NCI-H187 treated with DMSO at 0.1 percent for 48 hours (cell line): Measurements from ENCODE around the gene PDGFRA.
"Not testable (repeated sequence)": the region's sequence is repeated elsewhere in the genome, so short reads cannot be mapped to it uniquely, and the experiment has no call there.

Experiments used
- DNase-seq: peaks from one replicate; lab custom pipeline; 2025; lab: John Stamatoyannopoulos, UW

The PDGFRA gene

DNA sequence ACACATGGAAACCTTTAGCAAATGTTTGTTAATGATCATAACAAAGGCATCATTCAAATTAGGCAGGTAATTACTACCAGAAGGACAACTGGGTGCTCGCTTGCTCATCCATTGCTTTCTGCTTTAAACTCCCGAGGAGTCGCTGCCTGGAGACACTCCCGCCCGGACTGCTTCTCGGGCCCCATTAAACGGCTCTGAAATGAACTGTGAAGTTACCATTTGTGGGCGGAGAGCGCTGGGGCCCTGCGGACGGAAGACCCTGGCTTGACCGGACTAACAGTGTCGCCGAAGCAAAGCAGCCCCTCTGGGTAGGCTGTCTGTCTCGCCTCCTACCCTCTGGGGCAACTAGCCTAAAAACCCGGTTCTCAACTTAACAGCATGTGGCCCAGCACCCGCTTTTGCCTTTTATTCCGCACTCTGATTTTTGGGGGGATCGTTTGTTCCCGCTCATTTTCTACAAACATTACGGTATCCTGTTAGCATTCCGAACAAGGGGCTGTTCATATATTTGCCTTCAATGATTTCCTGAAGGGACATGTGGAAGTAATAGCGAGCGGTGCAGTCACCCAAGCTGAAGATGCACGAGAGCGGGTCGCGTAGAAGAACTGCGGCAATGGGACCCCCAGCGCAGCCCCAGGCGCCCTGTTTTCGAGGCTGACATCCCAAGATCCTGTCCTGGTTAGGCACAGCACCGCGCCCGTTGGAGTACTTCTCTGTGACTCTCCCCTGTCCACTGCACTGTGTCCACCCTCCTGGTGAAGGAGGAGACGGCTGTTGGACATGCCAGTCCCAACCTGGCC lies 1.6 kb upstream of the PDGFRA start:
- DNase-seq = no peak

DNA sequence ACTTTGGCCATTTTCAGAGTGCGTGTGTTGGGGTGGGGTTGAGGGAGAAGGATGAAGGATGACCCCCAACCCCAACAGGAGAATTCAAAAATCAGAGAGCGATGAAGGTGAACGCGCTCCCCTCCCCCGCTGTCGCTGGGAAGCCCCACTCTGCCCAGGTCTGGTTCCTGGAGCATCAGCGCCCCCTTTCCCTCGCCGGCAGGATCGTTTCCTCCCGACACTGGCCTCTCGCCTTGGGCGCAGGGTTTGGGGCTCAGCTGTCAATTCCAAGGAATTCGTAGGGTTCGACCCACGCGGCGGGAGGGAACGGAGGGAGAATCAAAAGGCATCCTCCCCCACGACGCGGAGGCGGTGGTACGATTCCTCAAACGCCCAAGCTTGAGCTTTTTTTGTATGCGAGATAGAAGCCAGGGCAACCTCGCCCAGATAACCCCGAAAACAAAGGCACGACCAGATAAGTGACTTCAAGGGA lies 1.0 kb upstream of the PDGFRA start:
- DNase-seq = no peak

DNA sequence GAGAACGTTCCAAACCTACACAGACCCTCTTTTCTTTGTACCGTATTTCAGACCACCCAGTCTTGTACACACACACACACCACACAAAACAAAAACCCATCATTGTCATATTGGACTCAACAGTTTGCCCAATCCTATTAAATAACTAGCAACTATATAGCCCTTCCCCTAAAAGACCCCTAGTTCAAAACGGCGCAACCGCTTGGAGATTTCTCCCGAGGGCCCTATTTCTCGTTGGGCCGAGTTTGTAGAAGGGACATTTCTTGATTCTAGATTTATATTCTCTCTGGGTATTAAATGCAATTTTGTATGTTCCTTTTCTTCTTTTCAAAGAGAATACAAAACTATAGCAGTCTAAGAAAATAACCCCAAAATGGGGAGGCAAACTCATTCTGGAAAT lies 547 bp upstream of the PDGFRA start:
- no peak for DNase-seq

DNA sequence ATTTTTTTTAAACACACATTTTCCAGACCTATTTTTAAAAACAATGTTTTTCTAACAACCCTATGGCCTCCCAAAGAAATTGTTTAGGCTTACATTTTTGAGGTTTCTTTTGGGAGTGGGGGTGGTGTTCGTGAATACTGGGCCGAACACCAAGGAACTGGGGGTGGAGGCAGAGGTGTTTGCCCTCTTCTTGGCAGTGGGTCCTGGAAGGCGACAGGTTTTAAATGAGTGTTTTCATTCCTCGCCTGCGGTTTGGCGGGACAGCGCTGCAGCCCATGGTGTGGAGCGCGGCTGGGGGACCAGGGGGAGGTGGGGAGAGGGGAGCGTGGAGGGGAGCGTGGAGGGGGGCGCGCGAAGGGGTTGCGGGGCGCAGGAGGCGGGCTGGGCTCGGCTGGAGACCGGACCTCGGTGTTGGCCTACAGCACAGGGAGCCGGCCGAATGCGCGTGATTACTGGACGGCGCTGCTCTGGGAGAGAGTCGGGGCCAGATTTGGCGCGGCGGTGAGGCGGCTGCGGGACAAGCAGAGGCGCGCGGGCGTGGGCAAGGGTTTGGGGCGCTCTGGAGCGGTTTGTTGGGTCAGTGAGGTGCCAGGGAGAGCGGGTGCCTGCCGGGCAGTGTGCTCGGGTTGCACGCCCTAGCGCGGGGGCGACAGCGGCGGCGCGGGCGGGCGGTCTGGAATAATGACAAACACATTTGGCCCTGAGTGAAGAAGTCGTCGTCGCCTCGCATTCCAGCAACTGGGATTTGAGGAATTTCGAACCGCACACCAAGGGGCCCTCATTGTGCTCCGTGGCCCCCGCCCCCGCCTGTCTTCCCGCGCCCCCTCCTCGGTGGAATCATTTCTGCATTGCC lies 764 bp downstream of the PDGFRA start:
- no peak for DNase-seq

DNA sequence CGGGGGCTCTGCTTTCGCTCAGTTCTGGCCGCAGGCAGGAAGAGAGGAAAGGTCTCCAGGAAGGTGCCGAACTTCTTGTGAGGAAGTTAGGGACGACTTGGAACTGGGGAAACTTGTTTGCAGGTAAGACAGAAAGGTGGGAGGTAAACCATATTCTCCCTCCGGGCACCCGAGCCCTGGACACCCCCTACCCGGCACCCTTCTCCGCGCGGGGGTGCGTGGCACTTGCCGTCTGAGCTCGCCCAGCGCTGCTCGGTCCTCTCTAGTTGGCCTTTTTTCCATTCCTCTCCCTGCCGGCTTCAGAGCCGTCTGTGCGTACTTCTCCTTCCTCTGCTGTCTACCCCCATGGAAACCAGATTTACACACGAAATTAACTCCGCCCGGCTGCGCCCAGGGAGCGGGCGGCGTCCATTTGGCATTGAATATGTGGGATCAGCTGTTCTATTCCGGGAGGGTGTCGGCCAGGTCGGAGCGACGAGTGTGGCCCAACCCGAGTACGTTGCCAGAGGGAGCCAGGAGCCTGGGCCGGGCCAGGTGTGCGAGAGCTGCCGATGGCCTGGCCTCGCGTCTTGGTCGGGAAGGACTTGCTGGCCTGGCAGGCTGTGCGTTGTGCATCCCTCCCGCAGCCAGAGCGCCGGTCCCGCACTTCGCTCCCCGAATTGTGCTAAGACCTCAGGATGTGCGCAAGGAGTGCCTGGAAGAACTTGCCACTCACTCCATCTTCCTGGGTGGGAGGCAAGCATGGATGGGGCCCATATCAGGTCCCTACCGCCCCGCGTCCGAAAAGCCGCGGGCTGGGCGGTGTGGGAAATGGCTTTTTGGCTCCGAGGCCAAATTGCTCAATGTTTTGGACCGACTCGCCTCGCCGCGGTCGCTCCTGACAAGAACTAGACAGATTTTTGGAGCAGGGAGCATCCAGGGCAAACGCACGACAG lies 1.7 kb downstream of the PDGFRA start:
- DNase-seq = no peak

DNA sequence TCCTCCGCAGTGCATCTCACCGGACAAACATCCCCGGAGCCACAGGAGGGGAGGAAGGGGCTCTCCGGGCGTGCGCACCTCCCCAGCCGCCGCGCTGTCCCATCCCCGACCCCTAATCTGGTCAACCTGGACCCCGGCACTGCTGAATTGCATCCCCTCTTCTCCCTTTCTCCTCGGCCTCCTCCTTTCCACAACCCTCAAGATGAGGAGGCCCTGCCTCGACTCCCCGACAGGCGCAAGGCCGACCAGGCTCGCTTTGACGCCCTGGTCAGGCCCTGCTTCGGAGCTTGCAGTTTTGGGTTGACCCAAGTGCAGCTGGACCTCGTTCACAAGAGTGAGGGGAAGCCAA lies 2.3 kb downstream of the PDGFRA start:
- DNase-seq = no peak

DNA sequence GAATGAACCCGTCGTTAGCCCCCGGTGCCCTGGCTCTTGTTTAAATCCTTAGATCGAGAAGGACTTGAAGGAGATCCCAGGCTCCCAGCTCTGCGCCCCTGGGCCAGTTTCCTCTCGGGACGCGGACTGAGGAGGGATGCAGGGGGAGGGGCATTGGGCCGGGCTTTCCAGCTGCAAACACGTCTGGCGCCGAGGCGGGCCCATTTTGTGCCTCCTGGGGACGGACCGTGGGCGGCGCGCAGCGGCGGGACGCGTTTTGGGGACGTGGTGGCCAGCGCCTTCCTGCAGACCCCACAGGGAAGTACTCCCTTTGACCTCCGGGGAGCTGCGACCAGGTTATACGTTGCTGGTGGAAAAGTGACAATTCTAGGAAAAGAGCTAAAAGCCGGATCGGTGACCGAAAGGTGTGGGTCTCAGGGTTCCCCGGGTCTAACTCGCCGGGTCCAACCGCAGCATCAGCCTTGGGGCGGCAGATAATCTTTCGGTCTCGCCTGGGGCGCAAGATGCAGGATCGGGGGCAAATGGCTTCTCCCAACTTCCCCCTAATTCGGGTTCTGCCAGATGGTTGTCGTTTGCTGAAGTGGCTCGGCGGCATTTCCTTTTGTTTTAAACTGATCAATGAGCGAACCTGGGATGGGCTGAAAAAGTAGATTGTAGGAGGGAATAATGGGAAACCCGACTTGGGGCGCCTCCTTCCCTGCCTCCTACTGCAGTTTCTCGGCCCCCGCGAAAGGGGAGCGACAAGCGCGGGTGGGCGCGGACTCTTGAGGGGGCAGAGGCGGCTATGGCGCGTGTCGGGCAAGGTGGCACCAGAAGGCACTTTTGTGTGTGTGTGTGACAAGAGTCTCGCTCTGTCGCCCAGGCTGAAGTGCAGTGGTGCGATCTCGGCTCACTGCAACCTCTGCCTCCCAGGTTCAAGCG lies 2.9 kb downstream of the PDGFRA start:
- DNase-seq = no peak

DNA sequence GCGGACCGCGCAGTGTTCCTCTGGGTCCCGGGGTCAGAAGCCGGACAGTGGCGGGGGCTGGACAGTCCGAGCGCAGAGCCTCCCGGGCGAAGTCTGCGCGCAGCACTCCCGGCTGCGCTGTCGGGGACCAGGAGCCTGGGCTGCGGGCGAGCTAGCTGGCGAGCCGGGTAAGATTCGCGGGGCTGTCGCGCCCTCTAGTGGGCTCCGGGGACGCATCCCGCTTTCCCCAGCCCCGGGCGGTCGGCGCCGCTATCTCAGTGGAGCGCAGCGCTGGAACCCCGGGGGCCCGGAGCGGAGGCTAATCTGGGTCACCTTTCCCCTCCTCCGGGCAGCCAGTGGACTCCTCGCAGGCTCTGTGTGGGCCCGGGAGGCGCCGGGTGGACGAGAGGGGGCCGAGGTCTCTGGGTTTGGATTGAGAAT lies 4.2 kb downstream of the PDGFRA start:
- no peak for DNase-seq

DNA sequence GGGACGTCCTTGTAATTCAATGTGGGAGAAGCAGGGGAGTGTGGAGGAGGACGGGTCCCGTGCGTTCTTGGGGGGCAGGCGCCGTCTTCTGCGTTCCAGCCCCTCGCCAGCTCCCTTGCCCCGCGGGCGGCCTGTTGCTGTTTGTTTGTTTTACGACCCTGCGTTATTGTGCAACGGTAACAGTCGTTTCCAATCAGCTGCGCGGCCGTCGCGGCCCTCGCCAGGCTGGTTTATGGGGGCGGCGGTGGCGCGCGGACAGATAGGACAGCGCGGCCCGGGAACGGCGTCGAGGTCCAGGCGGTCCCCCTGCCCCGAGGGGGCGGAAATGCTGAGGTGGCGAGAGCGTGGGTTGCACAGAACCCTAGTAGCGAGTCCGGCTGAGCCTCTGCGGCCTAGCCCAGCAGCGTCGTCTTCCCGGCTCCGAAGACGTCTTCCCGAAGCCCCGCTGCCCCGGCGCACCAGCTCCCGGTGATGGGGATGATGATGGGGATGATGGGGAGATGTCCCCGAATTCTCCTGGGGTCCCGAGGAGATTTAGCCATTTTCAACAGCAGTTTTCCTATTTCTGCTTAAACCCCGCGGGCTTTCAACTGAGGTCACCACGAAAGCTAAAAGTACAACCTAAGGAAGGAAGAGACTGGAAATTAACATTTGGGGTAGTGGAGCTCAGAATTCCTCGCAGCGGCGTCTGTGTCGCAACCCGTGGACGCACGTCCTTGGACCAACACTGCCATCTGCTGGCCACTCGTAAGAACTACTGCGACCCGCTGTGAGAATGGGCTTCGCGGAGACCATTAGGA lies 4.8 kb downstream of the PDGFRA start:
- peak; percentile 43 for DNase-seq

DNA sequence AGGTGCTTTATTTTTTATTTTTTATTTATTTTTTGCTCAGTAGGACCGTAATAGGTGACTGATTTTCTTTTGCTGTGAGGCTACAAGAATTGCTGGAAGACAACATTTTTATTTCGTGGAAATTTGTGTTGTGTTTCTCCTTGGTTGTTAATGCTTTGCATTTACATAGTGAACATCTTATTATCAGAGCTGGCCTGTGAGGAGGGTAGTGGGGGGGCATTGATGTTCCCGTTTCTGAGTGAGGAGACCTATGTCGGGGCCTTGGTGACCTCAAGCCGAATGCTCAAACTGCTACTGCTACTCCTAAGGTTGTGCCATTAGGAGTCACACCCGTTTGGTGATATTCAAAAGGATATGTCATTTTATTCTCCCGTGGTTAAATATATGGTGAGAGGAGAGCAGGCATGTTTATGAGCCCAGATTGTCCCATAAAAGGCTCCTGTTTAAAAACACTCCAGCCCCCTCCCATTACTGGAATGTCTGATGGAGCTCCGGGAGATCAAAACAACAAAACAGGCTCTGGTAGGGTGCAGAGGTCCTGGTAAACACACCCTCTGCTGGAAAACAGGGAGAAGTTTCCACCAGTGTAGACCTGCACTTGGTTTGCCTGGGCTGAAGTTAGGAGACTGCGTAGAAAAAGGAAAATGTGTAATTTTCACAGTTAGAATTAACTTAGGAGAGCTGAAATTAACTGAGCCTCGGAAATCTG lies 5.6 kb downstream of the PDGFRA start:
- DNase-seq = no peak

DNA sequence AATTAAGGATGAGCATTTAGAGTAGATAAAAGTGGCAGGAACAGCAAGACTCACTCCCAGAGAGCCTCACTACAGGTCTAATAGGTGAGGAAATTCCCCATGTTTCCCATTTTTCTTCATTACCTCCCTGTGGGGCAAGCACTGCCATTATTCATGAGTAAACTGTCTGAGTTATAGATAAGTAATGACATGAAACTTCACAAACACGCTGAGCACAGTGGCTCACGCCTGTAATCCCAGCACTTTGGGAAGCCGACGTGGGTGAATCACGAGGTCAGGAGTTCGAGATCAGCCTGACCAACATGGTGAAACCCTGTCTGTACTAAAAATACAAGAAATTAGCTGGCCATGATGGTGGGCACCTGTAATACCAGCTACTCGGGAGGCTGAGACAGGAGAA lies 7.2 kb downstream of the PDGFRA start:
- not testable (repeated sequence) for DNase-seq

DNA sequence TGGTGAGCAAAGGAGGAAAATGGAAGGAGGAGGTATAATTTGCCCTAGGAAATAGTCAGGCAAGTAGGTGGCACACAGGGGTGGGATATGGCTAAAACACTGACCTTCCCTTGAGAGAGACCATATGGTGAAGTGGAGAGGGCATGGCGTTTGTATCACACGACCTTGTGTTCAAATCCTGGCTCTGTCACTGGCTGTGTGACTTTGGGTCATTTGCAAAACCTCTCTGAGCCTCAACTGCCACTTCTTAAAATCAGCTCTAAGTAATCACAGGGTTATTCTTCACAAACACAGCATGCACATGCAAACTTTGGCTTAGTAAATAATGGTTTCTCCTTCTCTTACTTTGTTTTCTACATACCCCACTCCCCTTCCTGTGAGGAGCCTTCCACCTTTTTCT lies 8.7 kb downstream of the PDGFRA start:
- DNase-seq = no peak

DNA sequence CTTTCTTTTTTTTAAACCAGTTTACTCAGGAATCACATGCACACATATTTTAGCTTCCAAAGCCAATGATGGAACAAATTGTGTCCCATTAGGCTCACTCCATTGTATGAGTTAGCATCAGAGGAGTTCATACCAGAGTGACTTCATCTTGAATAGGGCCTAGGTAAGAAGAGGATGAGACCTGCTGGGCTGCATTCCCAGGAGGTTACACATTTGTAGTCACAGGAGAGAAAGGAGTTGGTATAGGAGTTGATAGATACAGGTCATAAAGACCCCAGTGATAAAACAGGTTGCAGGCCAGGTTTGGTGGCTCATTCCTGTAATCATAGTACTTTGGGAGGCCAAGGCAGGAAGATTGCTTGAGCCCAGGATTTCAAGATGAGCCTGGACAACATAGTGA lies 9.3 kb downstream of the PDGFRA start:
- DNase-seq = no peak

DNA sequence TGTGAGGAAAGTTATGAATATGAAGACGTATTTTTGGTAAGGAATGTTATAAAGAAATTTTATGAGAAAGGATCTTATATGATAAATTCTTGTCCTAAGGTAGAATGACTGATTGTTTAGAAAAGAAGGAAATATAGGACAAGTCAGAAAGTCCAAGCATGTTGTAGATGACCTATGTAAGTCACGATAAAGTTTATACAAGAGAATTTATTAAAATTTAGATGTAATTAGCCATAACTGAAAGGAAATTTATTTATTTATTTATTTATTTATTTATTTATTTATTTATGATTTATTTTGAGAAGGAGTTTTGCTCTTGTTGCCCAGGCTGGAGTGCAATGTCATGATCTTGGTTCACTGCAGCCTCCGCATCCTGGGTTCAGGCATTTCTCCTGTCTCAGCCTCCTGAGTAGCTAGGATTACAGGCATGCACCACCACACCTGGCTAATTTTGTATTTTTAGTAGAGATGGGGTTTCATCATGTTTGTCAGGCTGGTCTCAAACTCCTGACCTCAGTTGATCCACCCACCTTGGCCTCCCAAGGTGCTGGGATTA lies 12.3 kb downstream of the PDGFRA start:
- DNase-seq = not testable (repeated sequence)

DNA sequence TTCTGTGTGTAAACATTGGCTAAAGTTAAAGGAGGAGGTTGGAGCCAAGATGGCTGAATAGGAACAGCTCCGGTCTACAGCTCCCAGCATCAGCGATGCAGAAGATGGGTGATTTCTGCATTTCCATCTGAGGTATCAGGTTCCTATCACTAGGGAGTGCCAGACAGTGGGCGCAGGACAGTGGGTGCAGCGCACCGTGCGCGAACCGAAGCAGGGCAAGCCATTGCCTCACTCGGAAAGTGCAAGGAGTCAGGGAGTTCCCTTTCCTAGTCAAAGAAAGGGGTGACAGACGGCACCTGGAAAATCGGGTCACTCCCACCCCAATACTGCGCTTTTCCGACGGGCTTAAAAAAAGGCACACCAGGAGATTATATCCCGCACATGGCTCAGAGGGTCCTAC lies 14.4 kb downstream of the PDGFRA start:
- DNase-seq = not testable (repeated sequence)

DNA sequence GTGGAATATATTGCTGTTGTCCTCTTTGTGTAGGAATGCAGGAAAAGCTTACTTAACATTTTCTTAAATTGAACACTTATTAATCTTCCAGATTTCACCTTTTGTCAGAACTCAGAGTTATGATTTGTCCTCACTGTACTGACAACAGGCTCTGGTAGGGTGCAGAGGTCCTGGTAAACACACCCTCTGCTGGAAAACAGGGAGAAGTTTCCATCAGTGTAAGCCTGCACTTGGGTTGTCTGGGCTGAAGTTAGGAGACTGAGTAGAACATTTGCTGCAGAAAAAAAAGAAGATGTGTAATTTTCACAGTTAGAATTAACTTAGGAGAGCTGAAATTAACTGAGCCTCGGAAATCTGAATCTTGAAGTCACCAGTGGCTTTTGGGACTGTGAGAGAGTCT lies 23.2 kb downstream of the PDGFRA start:
- DNase-seq = not testable (repeated sequence)

DNA sequence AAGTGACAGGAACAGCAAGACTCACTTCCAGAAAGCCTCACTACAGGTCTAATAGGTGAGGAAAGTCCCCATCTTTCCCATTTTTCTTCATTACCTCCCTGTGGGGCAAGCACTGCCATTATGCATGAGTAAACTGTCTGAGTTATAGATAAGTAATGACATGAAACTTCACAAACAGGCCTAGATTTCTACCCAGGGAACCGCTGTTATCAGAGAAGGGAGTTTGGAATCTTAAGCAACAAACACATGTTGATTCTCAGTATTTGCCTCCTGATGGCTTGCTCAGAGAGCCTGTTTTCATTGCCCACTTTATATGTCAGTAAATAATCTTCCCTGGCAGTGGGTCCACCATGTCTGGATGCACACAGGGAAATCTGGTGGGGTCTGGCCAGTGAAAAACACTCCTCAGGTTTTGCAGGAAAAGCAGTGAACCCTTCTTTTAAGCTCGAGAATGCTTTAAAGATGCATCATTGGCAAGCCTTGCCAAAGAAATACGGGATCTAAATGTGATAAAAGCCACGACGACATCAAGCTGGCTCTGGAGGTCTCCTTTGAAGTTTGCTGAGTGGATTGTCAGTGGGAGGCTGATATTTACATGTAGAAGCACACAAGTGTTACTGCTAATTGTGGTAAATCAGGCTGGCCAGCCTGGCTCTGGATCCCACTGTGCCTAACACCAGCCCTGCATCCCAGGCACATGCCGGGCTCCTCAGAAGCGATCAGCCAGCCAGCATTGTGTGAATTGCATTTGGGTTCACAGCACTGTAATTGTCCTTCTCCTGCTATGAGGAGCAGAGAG lies 25.2 kb downstream of the PDGFRA start:
- no peak for DNase-seq

DNA sequence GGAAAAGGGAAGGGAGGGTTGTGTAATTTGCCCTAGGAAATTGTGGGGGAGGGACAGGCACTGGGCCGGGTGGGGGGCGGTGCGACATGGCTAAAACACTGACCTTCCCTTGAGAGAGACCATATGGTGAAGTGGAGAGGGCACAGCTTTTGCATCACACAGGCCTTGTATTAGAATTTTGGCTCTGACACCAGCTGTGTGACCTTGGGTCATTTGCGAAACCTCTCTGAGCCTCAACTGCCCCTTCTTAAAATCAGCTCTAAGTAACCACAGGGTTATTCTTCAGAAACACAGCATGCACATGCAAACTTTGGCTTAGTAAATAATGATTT lies 25.8 kb downstream of the PDGFRA start:
- no peak for DNase-seq

DNA sequence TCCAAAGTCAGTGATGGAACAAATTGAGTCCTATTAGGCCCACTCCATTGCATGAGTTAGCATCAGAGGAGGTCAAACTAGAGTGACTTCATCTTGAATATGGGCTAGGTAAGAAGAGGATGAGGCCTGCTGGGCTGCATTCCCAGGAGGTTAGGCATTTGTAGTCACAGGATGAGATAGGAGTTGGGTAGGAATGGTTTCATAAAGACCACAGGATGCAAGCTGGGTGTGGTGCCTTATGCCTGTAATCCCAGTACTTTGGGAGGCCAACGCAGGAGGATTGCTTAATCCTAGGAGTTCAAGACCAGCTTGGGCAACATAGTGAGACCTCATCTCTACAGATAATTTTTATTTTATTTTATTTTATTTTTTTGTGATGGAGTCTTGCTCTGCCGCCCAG lies 26.8 kb downstream of the PDGFRA start:
- no peak for DNase-seq
